ENCODE results near the gene BCL2L1. TPM values are rescaled to one million over a fixed set of nuclear protein-coding genes. Genes with fewer than 3 reads are reported as not detected.
"Not testable (repeated sequence)": the region's sequence is repeated elsewhere in the genome, so short reads cannot be mapped to it uniquely, and the experiment has no call there.

BCL2L1 gene
- total RNA-seq, 1 donor from 2014 or later = 52.9 TPM

DNA sequence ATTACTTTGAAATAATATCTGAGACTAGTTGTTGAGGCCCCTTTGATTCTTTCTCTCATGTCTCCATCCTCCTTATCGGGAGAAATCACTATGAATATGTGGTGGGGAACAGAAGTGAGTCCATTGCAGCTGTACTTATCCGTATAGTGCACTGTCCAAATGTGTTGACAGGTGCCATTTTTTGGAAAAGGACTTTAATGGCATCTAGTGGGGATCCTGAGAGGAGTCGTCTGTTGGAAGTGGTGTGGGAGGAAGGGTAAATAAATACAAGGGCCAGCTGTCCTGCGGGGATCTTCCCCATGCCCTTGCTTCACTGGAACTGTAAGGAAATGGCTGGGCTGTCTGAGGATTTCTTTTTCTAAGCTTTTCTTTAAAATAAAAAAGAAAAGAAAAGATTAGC, 35.9 kb upstream of the BCL2L1 start:
- Mint-ChIP-seq H3K9me3 (ENCODE audit: unreplicated experiment) (no peaks in the 10 kb centered on the region), H3K36me3 (ENCODE audit: low read depth, unreplicated experiment) (peaks cover 4% of the 10 kb centered on the region), H3K4me3 (ENCODE audit: unreplicated experiment) (no peak overlapping the region), H3K27ac (ENCODE audit: unreplicated experiment) (no peak overlapping the region), H3K4me1 (ENCODE audit: unreplicated experiment) (no peaks in the 10 kb centered on the region), H3K27me3 (ENCODE audit: unreplicated experiment) (peaks cover 2% of the 10 kb centered on the region)
- TF ChIP-seq CTCF (IDR thresholded peaks at IDR 0.05; ENCODE audit: unreplicated experiment) = no peak
- no peak for DNase-seq (ENCODE audit: low spot score)

DNA sequence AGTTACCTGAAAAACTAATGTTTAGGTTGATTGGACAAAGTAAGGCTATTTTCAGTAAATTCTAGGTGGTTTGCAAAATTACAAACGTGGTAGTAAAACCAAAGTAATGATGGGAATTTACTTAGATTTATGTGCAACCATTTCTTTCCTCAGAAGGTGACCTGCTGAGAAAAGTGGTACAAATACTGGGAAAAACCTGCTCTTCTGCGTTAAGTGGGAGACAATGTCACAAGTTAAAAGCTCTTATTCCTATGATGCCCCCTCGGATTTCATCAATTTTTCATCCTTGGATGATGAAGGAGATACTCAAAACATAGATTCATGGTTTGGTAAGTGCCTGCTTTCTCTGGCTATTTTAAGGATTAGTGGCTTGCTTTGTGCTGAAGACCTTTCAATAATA, 34.6 kb upstream of the BCL2L1 start:
- H3K27ac Mint-ChIP-seq (ENCODE audit: unreplicated experiment) = no peak overlapping the region
- H3K36me3 Mint-ChIP-seq (ENCODE audit: low read depth, unreplicated experiment) = peaks cover 4% of the 10 kb centered on the region
- H3K4me3 Mint-ChIP-seq (ENCODE audit: unreplicated experiment) = no peak overlapping the region
- no peak for TF ChIP-seq CTCF (IDR thresholded peaks at IDR 0.05; ENCODE audit: unreplicated experiment)
- peaks cover 2% of the 10 kb centered on the region for H3K27me3 Mint-ChIP-seq (ENCODE audit: unreplicated experiment)
- no peaks in the 10 kb centered on the region for H3K4me1 Mint-ChIP-seq (ENCODE audit: unreplicated experiment)
- DNase-seq (ENCODE audit: low spot score) = no peak
- no peaks in the 10 kb centered on the region for H3K9me3 Mint-ChIP-seq (ENCODE audit: unreplicated experiment)

DNA sequence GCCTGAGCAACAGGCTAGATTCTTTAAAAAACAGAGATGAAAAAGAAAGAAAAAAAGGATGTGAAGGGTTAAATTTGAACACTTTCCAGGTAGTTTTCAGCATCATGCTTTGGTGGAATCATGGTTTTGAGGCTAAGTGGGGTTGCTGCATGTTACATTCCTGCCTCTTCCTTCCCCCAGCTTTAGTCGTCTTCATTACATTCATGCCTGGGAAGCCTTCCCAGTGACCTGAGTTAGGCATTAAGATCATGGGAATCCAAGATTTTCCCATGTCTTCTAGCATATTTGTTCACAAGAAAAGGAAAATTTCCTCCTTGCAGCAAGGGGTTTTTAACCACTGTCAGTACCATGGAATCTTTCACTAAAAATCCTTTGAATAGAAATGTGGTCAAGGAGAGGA, 28.5 kb upstream of the BCL2L1 start:
- Mint-ChIP-seq H3K4me1 (ENCODE audit: unreplicated experiment) (no peaks in the 10 kb centered on the region), H3K36me3 (ENCODE audit: low read depth, unreplicated experiment) (no peaks in the 10 kb centered on the region), H3K9me3 (ENCODE audit: unreplicated experiment) (no peaks in the 10 kb centered on the region), H3K4me3 (ENCODE audit: unreplicated experiment) (no peak overlapping the region), H3K27ac (ENCODE audit: unreplicated experiment) (no peak overlapping the region), H3K27me3 (ENCODE audit: unreplicated experiment) (no peaks in the 10 kb centered on the region)
- no peak for DNase-seq (ENCODE audit: low spot score)
- no peak for TF ChIP-seq CTCF (IDR thresholded peaks at IDR 0.05; ENCODE audit: unreplicated experiment)

GRCh38 chr20:31749223-31749622, 26.6 kb upstream of the BCL2L1 start:
- no peaks in the 10 kb centered on the region for H3K27me3 Mint-ChIP-seq (ENCODE audit: unreplicated experiment)
- H3K9me3 Mint-ChIP-seq (ENCODE audit: unreplicated experiment) = no peaks in the 10 kb centered on the region
- TF ChIP-seq CTCF (IDR thresholded peaks at IDR 0.05; ENCODE audit: unreplicated experiment) = no peak
- no peak overlapping the region for H3K27ac Mint-ChIP-seq (ENCODE audit: unreplicated experiment)
- H3K4me1 Mint-ChIP-seq (ENCODE audit: unreplicated experiment) = no peaks in the 10 kb centered on the region
- no peak for DNase-seq (ENCODE audit: low spot score)
- H3K4me3 Mint-ChIP-seq (ENCODE audit: unreplicated experiment) = no peak overlapping the region
- H3K36me3 Mint-ChIP-seq (ENCODE audit: low read depth, unreplicated experiment) = no peaks in the 10 kb centered on the region

- H3K9me3 Mint-ChIP-seq (ENCODE audit: unreplicated experiment) = no peaks in the 10 kb centered on the region
- H3K4me1 Mint-ChIP-seq (ENCODE audit: unreplicated experiment) = no peaks in the 10 kb centered on the region
- no peak for TF ChIP-seq CTCF (IDR thresholded peaks at IDR 0.05; ENCODE audit: unreplicated experiment)
- H3K27ac Mint-ChIP-seq (ENCODE audit: unreplicated experiment) = no peak overlapping the region
- no peaks in the 10 kb centered on the region for H3K36me3 Mint-ChIP-seq (ENCODE audit: low read depth, unreplicated experiment)
- DNase-seq (ENCODE audit: low spot score) = no peak
- H3K27me3 Mint-ChIP-seq (ENCODE audit: unreplicated experiment) = peaks cover 1% of the 10 kb centered on the region
- no peak overlapping the region for H3K4me3 Mint-ChIP-seq (ENCODE audit: unreplicated experiment)
Observed at GRCh38 chr20:31747640-31748039, 25.0 kb upstream of the BCL2L1 start.

- not testable (repeated sequence) for H3K27me3 Mint-ChIP-seq (ENCODE audit: unreplicated experiment); H3K4me1 Mint-ChIP-seq (ENCODE audit: unreplicated experiment); H3K9me3 Mint-ChIP-seq (ENCODE audit: unreplicated experiment); H3K4me3 Mint-ChIP-seq (ENCODE audit: unreplicated experiment); DNase-seq (ENCODE audit: low spot score); H3K36me3 Mint-ChIP-seq (ENCODE audit: low read depth, unreplicated experiment); H3K27ac Mint-ChIP-seq (ENCODE audit: unreplicated experiment)
Observed at GRCh38 chr20:31747028-31747427, 24.4 kb upstream of the BCL2L1 start.

All from endothelial cell (in vitro differentiated cells).